Measurements from ENCODE around the gene IMMP2L. TPM values are rescaled to one million over a fixed set of nuclear protein-coding genes. Genes with fewer than 3 reads are reported as not detected.
A peak's percentile ranks its signal among the peaks of the same experiment; 100 is the strongest.

The IMMP2L gene
- total and polyA plus RNA-seq, 2 of the 13 experiments (the other 11 are each of a cell fraction or from before 2014, with no cell fraction given), result 7.8 to 16.9 TPM

DNA sequence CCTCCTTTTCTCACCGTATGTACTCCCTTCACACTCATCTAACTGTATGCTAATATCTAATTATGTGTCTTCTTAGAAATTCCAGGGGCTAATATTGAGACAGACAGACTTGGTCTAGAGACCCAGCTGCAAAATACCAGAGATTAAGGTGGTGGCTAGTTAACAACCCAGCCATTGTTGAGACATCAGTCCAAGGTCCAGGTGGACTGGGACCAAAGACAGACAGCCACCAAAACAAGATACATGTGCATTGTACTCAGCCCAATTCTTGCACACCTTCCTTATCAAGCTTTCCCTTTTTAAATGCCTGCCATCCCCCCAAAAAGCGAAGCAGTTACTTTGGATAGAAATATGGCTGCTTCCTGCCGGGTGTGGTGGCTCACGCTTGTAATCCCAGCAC is 514.7 kb downstream of the IMMP2L start (continued):
- TF ChIP-seq, protein P1, sequence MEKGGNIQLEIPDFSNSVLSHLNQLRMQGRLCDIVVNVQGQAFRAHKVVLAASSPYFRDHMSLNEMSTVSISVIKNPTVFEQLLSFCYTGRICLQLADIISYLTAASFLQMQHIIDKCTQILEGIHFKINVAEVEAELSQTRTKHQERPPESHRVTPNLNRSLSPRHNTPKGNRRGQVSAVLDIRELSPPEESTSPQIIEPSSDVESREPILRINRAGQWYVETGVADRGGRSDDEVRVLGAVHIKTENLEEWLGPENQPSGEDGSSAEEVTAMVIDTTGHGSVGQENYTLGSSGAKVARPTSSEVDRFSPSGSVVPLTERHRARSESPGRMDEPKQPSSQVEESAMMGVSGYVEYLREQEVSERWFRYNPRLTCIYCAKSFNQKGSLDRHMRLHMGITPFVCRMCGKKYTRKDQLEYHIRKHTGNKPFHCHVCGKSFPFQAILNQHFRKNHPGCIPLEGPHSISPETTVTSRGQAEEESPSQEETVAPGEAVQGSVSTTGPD (CRISPR knock-in tag; IDR thresholded peaks at IDR 0.05), result no peak
- TF ChIP-seq, protein P2, sequence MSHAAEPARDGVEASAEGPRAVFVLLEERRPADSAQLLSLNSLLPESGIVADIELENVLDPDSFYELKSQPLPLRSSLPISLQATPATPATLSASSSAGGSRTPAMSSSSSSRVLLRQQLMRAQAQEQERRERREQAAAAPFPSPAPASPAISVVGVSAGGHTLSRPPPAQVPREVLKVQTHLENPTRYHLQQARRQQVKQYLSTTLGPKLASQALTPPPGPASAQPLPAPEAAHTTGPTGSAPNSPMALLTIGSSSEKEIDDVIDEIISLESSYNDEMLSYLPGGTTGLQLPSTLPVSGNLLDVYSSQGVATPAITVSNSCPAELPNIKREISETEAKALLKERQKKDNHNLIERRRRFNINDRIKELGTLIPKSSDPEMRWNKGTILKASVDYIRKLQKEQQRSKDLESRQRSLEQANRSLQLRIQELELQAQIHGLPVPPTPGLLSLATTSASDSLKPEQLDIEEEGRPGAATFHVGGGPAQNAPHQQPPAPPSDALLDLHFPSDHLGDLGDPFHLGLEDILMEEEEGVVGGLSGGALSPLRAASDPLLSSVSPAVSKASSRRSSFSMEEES (CRISPR knock-in tag; IDR thresholded peaks at IDR 0.05), result no peak
- no peak for TF ChIP-seq CENPT (CRISPR knock-in tag; IDR thresholded peaks at IDR 0.05; ENCODE audit: low read depth)
- TF ChIP-seq ZNF674 (CRISPR knock-in tag; IDR thresholded peaks at IDR 0.05; ENCODE audit: low read depth), result no peak
- TF ChIP-seq ZBTB44 (CRISPR knock-in tag; IDR thresholded peaks at IDR 0.05), result no peak
- TF ChIP-seq CBX5 (CRISPR knock-in tag; IDR thresholded peaks at IDR 0.05; ENCODE audit: borderline replicate concordance), result no peak
- no peak for TF ChIP-seq EEA1 (CRISPR knock-in tag; IDR thresholded peaks at IDR 0.05; ENCODE audit: borderline replicate concordance)
- TF ChIP-seq, protein P3, sequence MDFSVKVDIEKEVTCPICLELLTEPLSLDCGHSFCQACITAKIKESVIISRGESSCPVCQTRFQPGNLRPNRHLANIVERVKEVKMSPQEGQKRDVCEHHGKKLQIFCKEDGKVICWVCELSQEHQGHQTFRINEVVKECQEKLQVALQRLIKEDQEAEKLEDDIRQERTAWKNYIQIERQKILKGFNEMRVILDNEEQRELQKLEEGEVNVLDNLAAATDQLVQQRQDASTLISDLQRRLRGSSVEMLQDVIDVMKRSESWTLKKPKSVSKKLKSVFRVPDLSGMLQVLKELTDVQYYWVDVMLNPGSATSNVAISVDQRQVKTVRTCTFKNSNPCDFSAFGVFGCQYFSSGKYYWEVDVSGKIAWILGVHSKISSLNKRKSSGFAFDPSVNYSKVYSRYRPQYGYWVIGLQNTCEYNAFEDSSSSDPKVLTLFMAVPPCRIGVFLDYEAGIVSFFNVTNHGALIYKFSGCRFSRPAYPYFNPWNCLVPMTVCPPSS (IDR thresholded peaks at IDR 0.05), result no peak
- TF ChIP-seq, protein P4, sequence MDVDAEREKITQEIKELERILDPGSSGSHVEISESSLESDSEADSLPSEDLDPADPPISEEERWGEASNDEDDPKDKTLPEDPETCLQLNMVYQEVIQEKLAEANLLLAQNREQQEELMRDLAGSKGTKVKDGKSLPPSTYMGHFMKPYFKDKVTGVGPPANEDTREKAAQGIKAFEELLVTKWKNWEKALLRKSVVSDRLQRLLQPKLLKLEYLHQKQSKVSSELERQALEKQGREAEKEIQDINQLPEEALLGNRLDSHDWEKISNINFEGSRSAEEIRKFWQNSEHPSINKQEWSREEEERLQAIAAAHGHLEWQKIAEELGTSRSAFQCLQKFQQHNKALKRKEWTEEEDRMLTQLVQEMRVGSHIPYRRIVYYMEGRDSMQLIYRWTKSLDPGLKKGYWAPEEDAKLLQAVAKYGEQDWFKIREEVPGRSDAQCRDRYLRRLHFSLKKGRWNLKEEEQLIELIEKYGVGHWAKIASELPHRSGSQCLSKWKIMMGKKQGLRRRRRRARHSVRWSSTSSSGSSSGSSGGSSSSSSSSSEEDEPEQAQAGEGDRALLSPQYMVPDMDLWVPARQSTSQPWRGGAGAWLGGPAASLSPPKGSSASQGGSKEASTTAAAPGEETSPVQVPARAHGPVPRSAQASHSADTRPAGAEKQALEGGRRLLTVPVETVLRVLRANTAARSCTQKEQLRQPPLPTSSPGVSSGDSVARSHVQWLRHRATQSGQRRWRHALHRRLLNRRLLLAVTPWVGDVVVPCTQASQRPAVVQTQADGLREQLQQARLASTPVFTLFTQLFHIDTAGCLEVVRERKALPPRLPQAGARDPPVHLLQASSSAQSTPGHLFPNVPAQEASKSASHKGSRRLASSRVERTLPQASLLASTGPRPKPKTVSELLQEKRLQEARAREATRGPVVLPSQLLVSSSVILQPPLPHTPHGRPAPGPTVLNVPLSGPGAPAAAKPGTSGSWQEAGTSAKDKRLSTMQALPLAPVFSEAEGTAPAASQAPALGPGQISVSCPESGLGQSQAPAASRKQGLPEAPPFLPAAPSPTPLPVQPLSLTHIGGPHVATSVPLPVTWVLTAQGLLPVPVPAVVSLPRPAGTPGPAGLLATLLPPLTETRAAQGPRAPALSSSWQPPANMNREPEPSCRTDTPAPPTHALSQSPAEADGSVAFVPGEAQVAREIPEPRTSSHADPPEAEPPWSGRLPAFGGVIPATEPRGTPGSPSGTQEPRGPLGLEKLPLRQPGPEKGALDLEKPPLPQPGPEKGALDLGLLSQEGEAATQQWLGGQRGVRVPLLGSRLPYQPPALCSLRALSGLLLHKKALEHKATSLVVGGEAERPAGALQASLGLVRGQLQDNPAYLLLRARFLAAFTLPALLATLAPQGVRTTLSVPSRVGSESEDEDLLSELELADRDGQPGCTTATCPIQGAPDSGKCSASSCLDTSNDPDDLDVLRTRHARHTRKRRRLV (CRISPR knock-in tag; IDR thresholded peaks at IDR 0.05), result no peak
- 0 out of 2 replicates have a peak, but pooled peaks have one; percentile 22 for TF ChIP-seq CEBPG (CRISPR knock-in tag; IDR thresholded peaks at IDR 0.05)
- TF ChIP-seq ZHX2 (IDR thresholded peaks at IDR 0.05; ENCODE audit: low read depth), result no peak
- TF ChIP-seq ZHX2 (CRISPR knock-in tag; IDR thresholded peaks at IDR 0.05; ENCODE audit: borderline replicate concordance), result no peak
- TF ChIP-seq ISL2 (CRISPR knock-in tag; IDR thresholded peaks at IDR 0.05), result no peak

Data from HepG2 (cell line).